ENCODE results near the gene COL15A1.

GRCh38 chr9:99085949-99086948, 142.5 kb downstream of the COL15A1 start:
- no peak for TF ChIP-seq EZH2phosphoT487 (IDR thresholded peaks at IDR 0.05; ENCODE audit: borderline replicate concordance)
- TF ChIP-seq, protein P1, sequence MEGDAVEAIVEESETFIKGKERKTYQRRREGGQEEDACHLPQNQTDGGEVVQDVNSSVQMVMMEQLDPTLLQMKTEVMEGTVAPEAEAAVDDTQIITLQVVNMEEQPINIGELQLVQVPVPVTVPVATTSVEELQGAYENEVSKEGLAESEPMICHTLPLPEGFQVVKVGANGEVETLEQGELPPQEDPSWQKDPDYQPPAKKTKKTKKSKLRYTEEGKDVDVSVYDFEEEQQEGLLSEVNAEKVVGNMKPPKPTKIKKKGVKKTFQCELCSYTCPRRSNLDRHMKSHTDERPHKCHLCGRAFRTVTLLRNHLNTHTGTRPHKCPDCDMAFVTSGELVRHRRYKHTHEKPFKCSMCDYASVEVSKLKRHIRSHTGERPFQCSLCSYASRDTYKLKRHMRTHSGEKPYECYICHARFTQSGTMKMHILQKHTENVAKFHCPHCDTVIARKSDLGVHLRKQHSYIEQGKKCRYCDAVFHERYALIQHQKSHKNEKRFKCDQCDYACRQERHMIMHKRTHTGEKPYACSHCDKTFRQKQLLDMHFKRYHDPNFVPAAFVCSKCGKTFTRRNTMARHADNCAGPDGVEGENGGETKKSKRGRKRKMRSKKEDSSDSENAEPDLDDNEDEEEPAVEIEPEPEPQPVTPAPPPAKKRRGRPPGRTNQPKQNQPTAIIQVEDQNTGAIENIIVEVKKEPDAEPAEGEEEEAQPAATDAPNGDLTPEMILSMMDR (conservative IDR thresholded peaks at IDR 0.05; ENCODE audit: low read length): no peak
